ENCODE measurements around the gene TNNC1.

The TNNC1 gene

DNA sequence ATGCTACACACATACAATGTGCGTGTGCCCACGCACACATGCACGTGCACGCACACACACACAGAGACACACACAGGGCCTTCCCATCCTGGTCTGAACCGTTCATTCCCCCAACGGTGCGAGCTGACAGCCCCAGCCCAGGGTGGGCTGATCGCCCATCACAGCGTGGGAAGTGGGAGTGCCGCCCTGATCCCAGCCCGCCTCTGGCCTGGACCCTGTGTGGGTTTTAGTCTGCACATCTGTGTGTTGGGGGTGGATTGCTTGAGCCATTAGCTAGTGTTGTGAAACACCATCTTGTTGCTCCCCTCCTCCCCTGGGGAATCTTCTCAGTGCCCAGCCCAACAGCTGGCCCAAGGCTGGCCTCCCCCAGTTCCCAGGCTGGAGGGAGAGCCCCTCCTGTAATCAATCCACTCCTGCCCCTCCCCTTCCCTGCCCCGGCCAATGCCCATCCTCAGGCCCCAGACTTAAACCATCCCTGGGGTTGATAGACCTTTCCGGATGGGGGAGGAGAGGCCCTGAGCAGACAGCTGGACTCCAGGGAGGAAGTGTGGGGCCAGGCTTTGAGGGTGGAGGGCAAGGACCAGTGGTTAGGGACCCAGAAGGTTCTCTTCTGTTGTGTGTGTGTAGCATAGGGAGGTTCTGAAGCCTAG, 17.2 kb downstream of the TNNC1 start:
- ATAC-seq = no peak
- TF ChIP-seq, protein P1, sequence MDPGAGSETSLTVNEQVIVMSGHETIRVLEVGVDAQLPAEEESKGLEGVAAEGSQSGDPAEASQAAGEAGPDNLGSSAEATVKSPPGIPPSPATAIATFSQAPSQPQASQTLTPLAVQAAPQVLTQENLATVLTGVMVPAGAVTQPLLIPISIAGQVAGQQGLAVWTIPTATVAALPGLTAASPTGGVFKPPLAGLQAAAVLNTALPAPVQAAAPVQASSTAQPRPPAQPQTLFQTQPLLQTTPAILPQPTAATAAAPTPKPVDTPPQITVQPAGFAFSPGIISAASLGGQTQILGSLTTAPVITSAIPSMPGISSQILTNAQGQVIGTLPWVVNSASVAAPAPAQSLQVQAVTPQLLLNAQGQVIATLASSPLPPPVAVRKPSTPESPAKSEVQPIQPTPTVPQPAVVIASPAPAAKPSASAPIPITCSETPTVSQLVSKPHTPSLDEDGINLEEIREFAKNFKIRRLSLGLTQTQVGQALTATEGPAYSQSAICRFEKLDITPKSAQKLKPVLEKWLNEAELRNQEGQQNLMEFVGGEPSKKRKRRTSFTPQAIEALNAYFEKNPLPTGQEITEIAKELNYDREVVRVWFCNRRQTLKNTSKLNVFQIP (CRISPR knock-in tag; IDR thresholded peaks at IDR 0.05; ENCODE audit: borderline replicate concordance, low read depth) = no peak
- no peak for TF ChIP-seq ESRRG (CRISPR knock-in tag; IDR thresholded peaks at IDR 0.05)
- TF ChIP-seq ZFP3 (CRISPR knock-in tag; IDR thresholded peaks at IDR 0.05) = no peak
- no peak for TF ChIP-seq ZFP30 (CRISPR knock-in tag; IDR thresholded peaks at IDR 0.05)
- no peak for TF ChIP-seq CSRNP3 (CRISPR knock-in tag; IDR thresholded peaks at IDR 0.05)
- TF ChIP-seq ZNF565 (CRISPR knock-in tag; conservative IDR thresholded peaks at IDR 0.05; ENCODE audit: low read depth) = no peak
- TF ChIP-seq ISL1 (CRISPR knock-in tag; IDR thresholded peaks at IDR 0.05) = no peak
- TF ChIP-seq, protein P2, sequence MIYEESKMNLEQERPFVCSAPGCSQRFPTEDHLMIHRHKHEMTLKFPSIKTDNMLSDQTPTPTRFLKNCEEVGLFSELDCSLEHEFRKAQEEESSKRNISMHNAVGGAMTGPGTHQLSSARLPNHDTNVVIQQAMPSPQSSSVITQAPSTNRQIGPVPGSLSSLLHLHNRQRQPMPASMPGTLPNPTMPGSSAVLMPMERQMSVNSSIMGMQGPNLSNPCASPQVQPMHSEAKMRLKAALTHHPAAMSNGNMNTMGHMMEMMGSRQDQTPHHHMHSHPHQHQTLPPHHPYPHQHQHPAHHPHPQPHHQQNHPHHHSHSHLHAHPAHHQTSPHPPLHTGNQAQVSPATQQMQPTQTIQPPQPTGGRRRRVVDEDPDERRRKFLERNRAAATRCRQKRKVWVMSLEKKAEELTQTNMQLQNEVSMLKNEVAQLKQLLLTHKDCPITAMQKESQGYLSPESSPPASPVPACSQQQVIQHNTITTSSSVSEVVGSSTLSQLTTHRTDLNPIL (CRISPR knock-in tag; IDR thresholded peaks at IDR 0.05; ENCODE audit: low read depth) = no peak
- no peak for TF ChIP-seq BACH2 (CRISPR knock-in tag; IDR thresholded peaks at IDR 0.05; ENCODE audit: borderline replicate concordance)
- no peak for TF ChIP-seq TOX (CRISPR knock-in tag; IDR thresholded peaks at IDR 0.05; ENCODE audit: borderline replicate concordance)
- TF ChIP-seq TSHZ2 (CRISPR knock-in tag; IDR thresholded peaks at IDR 0.05) = no peak

DNA sequence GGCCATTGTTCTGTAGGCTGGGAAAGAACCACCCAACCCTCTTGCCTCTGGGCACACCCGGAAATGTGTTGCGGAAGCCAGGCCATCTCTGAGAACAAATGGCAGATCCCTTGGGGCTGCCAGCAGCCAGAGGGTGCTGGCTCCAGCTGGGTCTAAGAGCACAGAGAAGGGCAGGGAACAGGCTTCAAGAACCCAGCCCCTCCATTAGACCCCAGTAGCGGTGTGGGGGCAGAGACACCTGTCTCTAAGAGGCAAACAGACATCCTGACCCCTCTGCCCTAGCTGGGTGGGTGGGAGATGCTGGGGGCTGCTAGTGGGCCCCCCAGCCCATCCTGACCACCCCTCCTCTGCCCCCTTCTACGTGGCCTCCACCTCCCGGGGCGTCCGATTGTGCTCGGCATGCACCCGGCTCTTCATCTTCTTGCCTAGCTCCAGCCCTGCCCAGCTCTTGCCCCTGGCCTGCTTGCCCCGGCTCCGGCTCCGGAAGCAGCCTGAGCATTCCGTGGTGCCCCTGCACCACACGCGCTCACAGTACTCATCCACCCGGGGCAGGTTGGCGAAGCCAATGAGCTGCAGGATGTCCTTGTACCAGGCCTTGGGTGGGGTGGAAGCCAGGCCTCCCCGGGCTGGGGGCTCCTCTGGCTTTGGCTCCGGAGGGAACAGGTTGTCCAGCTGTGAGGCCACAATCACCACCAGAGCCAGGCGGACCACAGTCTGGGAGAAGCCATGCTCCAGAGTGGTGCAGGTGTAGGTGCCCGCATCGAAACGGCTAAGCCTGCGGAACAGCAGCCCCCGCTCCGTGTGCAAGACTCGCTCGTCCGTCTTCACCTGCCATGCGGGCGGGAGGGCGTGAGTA, 18.4 kb downstream of the TNNC1 start:
- TF ChIP-seq GLIS3 (CRISPR knock-in tag; IDR thresholded peaks at IDR 0.05) (no peak), OSR1 (CRISPR knock-in tag; IDR thresholded peaks at IDR 0.05) (no peak), ZNF70 (CRISPR knock-in tag; IDR thresholded peaks at IDR 0.05) (no peak), SNAI2 (CRISPR knock-in tag; IDR thresholded peaks at IDR 0.05) (no peak), ESRRG (CRISPR knock-in tag; IDR thresholded peaks at IDR 0.05) (no peak)
- TF ChIP-seq, protein P3, sequence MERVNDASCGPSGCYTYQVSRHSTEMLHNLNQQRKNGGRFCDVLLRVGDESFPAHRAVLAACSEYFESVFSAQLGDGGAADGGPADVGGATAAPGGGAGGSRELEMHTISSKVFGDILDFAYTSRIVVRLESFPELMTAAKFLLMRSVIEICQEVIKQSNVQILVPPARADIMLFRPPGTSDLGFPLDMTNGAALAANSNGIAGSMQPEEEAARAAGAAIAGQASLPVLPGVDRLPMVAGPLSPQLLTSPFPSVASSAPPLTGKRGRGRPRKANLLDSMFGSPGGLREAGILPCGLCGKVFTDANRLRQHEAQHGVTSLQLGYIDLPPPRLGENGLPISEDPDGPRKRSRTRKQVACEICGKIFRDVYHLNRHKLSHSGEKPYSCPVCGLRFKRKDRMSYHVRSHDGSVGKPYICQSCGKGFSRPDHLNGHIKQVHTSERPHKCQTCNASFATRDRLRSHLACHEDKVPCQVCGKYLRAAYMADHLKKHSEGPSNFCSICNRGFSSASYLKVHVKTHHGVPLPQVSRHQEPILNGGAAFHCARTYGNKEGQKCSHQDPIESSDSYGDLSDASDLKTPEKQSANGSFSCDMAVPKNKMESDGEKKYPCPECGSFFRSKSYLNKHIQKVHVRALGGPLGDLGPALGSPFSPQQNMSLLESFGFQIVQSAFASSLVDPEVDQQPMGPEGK (CRISPR knock-in tag; IDR thresholded peaks at IDR 0.05; ENCODE audit: borderline replicate concordance) = no peak
- no peak for ATAC-seq

DNA sequence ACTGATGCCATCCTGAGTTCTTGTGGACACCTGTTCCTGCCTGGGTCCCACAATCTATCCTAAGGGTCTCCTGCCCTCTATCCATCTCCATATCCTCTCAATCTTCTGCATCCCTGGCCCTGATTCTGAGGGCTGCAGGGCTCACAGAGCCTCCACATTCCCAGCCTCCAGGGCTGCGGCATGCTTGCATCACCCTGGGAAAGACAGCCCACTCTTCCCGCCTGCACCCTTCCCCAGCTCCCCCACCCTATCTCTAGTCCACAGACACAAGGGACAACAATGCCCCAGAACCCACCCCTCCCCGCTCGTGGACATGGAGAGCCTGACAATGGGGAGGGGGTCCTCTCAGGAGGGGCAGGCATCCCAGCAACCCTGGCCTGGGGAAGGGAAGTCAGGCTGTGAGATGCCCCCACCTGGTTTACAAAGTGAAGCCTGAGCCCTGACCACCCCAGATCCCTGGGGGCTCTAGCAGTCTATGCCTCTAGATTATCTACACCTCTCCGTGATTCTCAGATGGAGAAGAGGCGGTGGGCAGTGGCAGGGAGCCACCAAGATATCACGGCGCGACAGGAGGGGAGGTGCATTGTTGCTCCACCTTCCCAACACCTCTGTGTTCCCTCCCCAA, 19.2 kb downstream of the TNNC1 start:
- no peak for ATAC-seq

More for the DNA sequence above, 19.2 kb downstream of the TNNC1 start:
- no peak for TF ChIP-seq RARB (CRISPR knock-in tag; IDR thresholded peaks at IDR 0.05)
- TF ChIP-seq, protein P3 (CRISPR knock-in tag; IDR thresholded peaks at IDR 0.05; ENCODE audit: borderline replicate concordance) = no peak
- TF ChIP-seq BACH2 (CRISPR knock-in tag; IDR thresholded peaks at IDR 0.05; ENCODE audit: borderline replicate concordance) = no peak
- no peak for TF ChIP-seq ZNF70 (CRISPR knock-in tag; IDR thresholded peaks at IDR 0.05)
- no peak for TF ChIP-seq ZFP30 (CRISPR knock-in tag; IDR thresholded peaks at IDR 0.05)
- TF ChIP-seq CSRNP3 (CRISPR knock-in tag; IDR thresholded peaks at IDR 0.05) = no peak
- TF ChIP-seq, protein P1 (CRISPR knock-in tag; IDR thresholded peaks at IDR 0.05; ENCODE audit: borderline replicate concordance, low read depth) = no peak
- no peak for TF ChIP-seq ZNF565 (CRISPR knock-in tag; conservative IDR thresholded peaks at IDR 0.05; ENCODE audit: low read depth)
